Right kidney (tissue), 1 donor: Measurements from ENCODE around the gene IMMP2L.
"Not testable (repeated sequence)": the region's sequence is repeated elsewhere in the genome, so short reads cannot be mapped to it uniquely, and the experiment has no call there.

Experiments
- DNase-seq: peaks from one replicate; pipeline ENCODE4 v3.0.0-alpha.2; 2016

IMMP2L gene

DNA sequence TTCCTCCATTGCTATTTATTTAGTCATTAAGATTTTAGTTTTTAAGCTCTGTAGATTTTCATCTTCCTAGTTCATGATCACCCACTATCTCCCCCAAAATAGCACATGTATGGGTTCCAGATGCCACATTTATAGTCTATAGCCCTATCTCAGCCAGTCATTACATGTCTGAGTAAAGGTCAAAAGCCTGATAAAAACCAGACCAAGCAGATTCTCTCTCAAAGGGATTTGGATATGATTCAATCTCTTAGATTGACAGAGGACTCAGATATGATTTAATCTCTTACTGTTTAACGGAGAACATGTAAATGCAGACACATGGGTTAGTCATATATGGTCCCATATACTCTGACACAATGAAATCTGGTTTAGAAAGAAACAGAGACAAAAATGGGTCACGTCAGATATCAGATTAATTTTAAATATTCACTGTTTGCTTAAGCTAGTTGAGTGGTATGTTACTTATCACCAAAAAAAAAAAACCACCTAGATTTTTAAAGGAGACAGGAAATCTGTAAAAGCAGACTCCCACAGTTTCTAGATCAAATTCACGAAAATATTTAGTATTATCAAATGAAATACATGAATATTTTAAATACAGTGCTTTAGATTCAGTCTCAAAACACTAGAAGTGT is 578.4 kb downstream of the IMMP2L start:
- DNase-seq: no peak

GRCh38 chr7:110977127-110977737 is 585.1 kb downstream of the IMMP2L start:
- DNase-seq: no peak

DNA sequence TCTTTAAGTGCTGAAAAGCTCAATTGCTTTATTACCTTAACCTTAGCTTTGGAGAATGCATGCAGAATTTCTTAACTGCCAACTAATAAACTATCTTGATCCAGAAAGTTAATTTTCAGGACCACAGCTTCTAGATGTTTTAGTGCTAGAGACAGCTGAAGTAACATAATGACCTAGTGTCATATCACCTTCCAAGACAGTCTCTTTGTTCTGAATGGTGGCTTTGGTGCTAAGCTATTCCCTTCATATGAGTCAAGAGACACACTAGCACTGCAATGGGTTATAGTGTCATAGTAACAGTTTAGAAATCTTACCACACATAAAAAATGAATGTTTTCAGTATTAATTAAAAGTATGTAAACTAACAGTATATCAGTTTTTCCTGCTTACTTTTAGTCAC is 586.8 kb downstream of the IMMP2L start:
- no peak for DNase-seq

DNA sequence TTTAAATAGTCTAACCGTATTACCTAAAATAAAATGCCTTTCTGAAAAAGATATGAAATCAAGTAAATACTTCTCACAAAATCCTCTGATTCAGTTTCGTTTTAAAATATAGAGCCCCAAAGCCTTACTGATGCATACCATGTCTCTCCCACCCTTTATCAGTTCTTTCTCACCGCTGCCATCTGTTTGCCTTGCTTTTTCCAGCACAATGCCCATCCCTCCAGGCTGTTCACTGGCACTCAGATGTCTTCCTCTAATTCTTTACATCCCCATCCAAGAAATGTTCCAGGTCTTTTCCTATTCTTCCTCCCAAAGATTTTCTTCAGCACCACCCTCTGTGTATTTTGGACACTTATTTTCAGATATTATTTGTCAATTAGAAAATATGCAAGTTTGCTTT is 587.9 kb downstream of the IMMP2L start:
- DNase-seq: no peak

- no peak for DNase-seq
Observed at GRCh38 chr7:110973196-110973990, 588.9 kb downstream of the IMMP2L start.

DNA sequence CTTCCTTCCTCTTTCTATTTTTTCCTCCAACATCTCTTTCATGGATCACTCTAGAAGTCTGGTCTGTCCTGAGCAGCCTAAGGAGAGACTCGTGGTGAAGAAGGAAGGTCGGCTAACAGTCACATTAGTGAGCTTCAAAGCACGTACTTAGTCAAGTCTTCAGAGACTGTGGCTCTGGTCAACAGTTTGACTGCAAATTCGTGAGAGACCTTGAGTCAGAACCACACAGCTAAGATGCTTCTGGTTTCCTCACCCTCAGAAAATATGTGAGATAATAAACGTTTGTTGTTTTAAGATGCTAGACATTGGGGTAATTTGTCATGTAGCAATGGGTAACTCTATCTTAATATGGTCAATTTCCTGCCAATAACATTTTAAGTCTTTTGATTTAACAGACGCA is 597.5 kb downstream of the IMMP2L start:
- no peak for DNase-seq

- no peak for DNase-seq
Observed at GRCh38 chr7:110962826-110963225, 599.5 kb downstream of the IMMP2L start.

DNA sequence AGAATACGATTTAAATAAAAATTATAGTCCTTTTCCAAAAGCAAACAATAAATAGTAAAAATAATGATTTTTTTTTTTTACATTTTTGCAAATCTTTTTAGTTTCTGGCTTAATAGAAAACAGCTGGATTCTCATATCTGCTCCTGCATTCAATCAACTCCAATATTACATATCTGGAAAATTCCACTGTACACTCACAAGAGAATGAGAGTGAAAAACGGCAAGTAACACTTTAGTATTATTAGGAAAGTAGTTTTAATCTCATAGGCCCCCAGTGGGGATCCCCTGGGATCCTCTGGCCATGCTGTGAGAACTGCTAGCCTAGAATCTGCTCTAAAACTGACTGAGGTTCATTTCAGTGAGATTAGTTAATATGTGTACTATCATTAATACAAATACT is 599.9 kb downstream of the IMMP2L start:
- no peak for DNase-seq

GRCh38 chr7:110960811-110961210 is 601.5 kb downstream of the IMMP2L start:
- DNase-seq: no peak

GRCh38 chr7:110948280-110948679 is 614.0 kb downstream of the IMMP2L start:
- no peak for DNase-seq

- DNase-seq: no peak
Observed at GRCh38 chr7:110947408-110947807, 614.9 kb downstream of the IMMP2L start.

DNA sequence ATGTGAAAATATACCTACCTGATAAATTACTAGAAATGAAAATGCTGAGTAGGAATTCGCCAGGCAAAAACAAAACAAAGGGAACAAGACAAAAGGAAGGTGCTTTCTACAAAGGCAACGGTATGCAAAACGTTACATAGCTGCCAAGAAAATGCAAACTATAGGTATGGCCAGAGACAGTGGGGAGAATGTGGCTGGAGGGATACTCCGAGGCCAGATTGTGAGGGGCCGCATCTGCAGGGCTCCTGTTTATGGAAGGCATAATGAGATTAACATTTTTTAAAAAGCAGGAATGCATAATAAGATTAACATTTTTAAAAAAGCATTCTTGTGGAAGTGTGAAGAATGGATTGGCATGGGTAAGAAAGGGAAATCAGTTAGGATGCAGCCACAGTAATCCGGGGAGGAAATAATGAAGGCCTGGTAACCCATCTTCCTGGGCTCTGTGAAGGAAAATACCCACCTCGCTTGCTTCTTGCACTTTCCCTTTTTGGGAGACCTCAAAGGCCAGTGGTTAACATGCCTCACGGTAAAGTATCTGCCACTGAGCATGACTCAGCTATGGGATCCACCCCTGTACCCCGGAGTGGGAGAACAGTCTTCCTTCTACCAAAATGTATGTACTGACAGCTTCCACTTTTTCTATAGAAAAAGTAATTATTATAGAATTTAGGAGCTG is 617.2 kb downstream of the IMMP2L start:
- no peak for DNase-seq

GRCh38 chr7:110944448-110944847 is 617.8 kb downstream of the IMMP2L start:
- DNase-seq: peak; percentile 8

- DNase-seq: no peak
Observed at GRCh38 chr7:110943701-110944345, 618.5 kb downstream of the IMMP2L start.

DNA sequence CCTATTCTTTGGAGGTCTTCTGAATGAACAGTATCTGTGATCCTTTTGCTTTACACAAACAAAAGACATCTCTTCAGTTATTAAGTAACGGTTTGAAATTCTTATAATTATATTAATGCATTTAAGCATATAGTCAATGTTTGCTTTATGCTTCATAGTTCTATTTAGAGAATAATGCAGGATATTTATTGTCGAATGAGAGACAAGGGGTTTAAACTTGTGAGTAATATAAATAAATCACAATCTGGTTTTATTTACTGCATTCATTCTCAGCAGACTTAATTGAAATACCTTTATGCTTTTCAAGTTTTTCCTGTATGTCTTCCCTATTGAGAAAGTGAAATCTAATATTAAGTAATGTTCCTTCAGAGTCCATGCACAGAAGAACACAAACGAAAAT is 620.9 kb downstream of the IMMP2L start:
- DNase-seq: no peak

DNA sequence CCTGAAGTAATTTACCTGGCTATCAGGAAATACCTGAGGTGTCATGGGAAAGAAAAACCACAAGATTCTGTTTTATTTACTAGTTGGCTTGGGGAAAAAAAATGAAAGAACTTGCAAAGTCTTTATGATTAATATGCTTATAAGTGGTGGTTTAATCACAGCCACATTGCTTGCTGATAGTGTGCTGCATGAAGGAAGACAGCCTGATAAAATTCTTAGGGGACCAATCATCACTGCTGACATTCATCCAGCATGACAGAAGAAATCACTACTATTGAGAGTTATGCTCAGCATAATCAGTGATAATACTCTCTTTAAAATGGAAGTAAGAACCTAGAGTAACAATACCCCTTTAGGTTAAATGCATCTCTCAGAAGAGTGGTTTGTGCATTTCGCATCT is 621.5 kb downstream of the IMMP2L start:
- no peak for DNase-seq

- DNase-seq: no peak
Observed at GRCh38 chr7:110938165-110938564, 624.1 kb downstream of the IMMP2L start.

GRCh38 chr7:110936665-110937064 is 625.6 kb downstream of the IMMP2L start:
- not testable (repeated sequence) for DNase-seq

- DNase-seq: no peak
Observed at GRCh38 chr7:110929480-110930249, 632.6 kb downstream of the IMMP2L start.

- DNase-seq: no peak
Observed at GRCh38 chr7:110922906-110923305, 639.4 kb downstream of the IMMP2L start.

GRCh38 chr7:110921595-110922151 is 640.6 kb downstream of the IMMP2L start:
- DNase-seq: no peak
